ENCODE results near the gene TACC2.
"Not testable (repeated sequence)": the region's sequence is repeated elsewhere in the genome, so short reads cannot be mapped to it uniquely, and the experiment has no call there.

TACC2 gene

GRCh38 chr10:122078965-122079795 lies 90.2 kb downstream of the TACC2 start:
- in situ Hi-C loops (cut with MboI; ENCODE audit: low pct_unique_long_range_greater_than_20kb, low sequenced_read_pairs), result no loop called here

GRCh38 chr10:122082616-122083477 lies 93.9 kb downstream of the TACC2 start:
- in situ Hi-C loops (cut with MboI; ENCODE audit: low pct_unique_long_range_greater_than_20kb, low sequenced_read_pairs), result no loop called here

More at GRCh38 chr10:122078965-122079795, 90.2 kb downstream of the TACC2 start:
- no peak for DNase-seq

GRCh38 chr10:122083478-122084025 lies 94.6 kb downstream of the TACC2 start:
- in situ Hi-C loops (cut with MboI; ENCODE audit: low pct_unique_long_range_greater_than_20kb, low sequenced_read_pairs), result no loop called here

More at GRCh38 chr10:122082616-122083477, 93.9 kb downstream of the TACC2 start:
- no peak for DNase-seq

DNA sequence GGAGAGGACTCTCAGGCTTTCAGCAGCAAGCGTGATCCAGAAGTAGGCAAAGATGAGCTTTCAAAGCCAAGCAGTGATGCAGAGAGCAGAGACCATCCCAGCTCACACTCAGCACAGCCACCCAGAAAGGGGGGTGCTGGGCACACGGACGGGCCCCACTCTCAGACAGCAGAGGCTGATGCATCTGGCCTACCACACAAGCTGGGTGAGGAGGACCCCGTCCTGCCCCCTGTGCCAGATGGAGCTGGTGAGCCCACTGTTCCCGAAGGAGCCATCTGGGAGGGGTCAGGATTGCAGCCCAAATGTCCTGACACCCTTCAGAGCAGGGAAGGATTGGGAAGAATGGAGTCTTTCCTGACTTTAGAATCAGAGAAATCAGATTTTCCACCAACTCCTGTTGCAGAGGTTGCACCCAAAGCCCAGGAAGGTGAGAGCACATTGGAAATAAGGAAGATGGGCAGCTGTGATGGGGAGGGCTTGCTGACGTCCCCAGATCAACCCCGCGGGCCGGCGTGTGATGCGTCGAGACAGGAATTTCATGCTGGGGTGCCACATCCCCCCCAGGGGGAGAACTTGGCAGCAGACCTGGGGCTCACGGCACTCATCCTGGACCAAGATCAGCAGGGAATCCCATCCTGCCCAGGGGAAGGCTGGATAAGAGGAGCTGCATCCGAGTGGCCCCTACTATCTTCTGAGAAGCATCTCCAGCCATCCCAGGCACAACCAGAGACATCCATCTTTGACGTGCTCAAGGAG lies 95.5 kb downstream of the TACC2 start:
- no peak for DNase-seq
- in situ Hi-C loops (cut with MboI; ENCODE audit: low pct_unique_long_range_greater_than_20kb, low sequenced_read_pairs), result no loop called here

More at GRCh38 chr10:122083478-122084025, 94.6 kb downstream of the TACC2 start:
- DNase-seq, result no peak

- in situ Hi-C loops (cut with MboI; ENCODE audit: low pct_unique_long_range_greater_than_20kb, low sequenced_read_pairs), result no loop called here
- DNase-seq, result no peak
Observed at GRCh38 chr10:122085423-122085911, 96.5 kb downstream of the TACC2 start.

GRCh38 chr10:122086416-122087240 lies 97.7 kb downstream of the TACC2 start:
- in situ Hi-C loops (cut with MboI; ENCODE audit: low pct_unique_long_range_greater_than_20kb, low sequenced_read_pairs), result no loop called here
- DNase-seq, result no peak

- no peak for DNase-seq
Observed at GRCh38 chr10:122087436-122087835, 98.5 kb downstream of the TACC2 start.

GRCh38 chr10:122089311-122090017 lies 100.5 kb downstream of the TACC2 start:
- in situ Hi-C loops (cut with MboI; ENCODE audit: low pct_unique_long_range_greater_than_20kb, low sequenced_read_pairs), result no loop called here

More at GRCh38 chr10:122087436-122087835, 98.5 kb downstream of the TACC2 start:
- in situ Hi-C loops (cut with MboI; ENCODE audit: low pct_unique_long_range_greater_than_20kb, low sequenced_read_pairs), result no loop called here

GRCh38 chr10:122091722-122092121 lies 102.8 kb downstream of the TACC2 start:
- no peak for DNase-seq
- in situ Hi-C loops (cut with MboI; ENCODE audit: low pct_unique_long_range_greater_than_20kb, low sequenced_read_pairs), result no loop called here

More at GRCh38 chr10:122089311-122090017, 100.5 kb downstream of the TACC2 start:
- no peak for DNase-seq

DNA sequence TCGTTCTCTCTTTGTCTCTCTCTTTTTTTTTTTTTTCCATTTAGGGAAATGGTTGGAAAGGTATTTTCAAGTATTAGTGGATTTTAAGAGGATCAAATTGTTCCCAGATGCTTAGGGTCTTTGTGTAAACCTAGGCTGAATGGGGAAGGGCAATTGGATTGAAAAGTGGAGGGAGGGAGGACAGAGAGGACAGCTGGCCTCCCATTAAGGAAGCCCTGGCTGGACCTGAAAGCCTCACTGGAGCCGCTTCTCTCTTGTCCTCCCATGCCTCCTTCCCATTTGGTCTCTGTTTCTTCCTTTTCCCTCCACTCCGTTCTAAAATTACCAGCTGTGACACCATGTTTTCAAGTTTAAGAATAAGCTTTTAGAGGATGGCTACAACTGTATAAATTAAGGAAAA lies 104.1 kb downstream of the TACC2 start:
- in situ Hi-C loops (cut with MboI; ENCODE audit: low pct_unique_long_range_greater_than_20kb, low sequenced_read_pairs), result no loop called here
- no peak for DNase-seq

- in situ Hi-C loops (cut with MboI; ENCODE audit: low pct_unique_long_range_greater_than_20kb, low sequenced_read_pairs); DNase-seq: not testable (repeated sequence)
Observed at GRCh38 chr10:122096181-122096580, 107.2 kb downstream of the TACC2 start.

GRCh38 chr10:122096705-122097104 lies 107.7 kb downstream of the TACC2 start:
- DNase-seq, result no peak
- in situ Hi-C loops (cut with MboI; ENCODE audit: low pct_unique_long_range_greater_than_20kb, low sequenced_read_pairs), result no loop called here

- in situ Hi-C loops (cut with MboI; ENCODE audit: low pct_unique_long_range_greater_than_20kb, low sequenced_read_pairs), result no loop called here
- DNase-seq, result no peak
Observed at GRCh38 chr10:122097935-122098334, 109.0 kb downstream of the TACC2 start.

DNA sequence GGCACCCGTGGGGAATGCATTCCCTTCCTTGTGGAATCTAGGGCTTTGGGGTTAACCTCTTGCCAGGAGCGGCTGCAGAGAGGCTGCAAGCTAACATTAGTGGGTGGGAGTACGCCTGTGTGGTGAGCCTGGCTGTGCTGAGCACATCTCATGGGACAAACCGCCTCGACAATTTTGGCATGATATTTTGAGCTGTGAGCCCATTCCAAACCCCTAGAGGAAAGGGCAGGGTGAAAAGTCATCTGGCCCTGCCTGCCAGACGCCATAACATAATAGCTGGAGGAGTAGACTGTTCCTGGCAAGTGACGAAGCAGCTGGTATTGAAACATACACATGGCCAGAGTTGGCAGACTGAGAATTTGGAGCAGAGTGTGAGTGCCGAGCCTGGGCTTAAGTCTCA lies 110.0 kb downstream of the TACC2 start:
- DNase-seq, result no peak
- in situ Hi-C loops (cut with MboI; ENCODE audit: low pct_unique_long_range_greater_than_20kb, low sequenced_read_pairs), result no loop called here

GRCh38 chr10:122099562-122099961 lies 110.6 kb downstream of the TACC2 start:
- no peak for DNase-seq
- in situ Hi-C loops (cut with MboI; ENCODE audit: low pct_unique_long_range_greater_than_20kb, low sequenced_read_pairs), result no loop called here

GRCh38 chr10:122102146-122102868 lies 113.3 kb downstream of the TACC2 start:
- in situ Hi-C loops (cut with MboI; ENCODE audit: low pct_unique_long_range_greater_than_20kb, low sequenced_read_pairs), result no loop called here
- DNase-seq, result no peak
